K562 (cell line): ENCODE results near the gene RPH3AL. TPM values are rescaled to one million over a fixed set of nuclear protein-coding genes. Genes with fewer than 3 reads are reported as not detected.

Source experiments
- ATAC-seq: fragments of 200-7000 bp; cut with Tn5 transposase; 3 replicates; pipeline ENCODE4 v1.9.1; 2020; ENCODE audit warnings: moderate library complexity
- BruUV-seq: library from RNA; stranded (reverse); fragments of 400-500 nt; replicated peaks from 2 replicates; lab custom pipeline; 2021; lab: Mats Ljungman, UMichigan
- CTCF ChIA-PET: fragments of 300-600 bp; formaldehyde crosslinking; extraction: SDS; loops from one replicate; lab custom pipeline; 2021; ENCODE audit warnings: low intra/inter-chr PET ratio; lab: Yijun Ruan, JAX
- POLR2A ChIA-PET: fragments of 300-600, 350-650 bp; sonication (Branson Sonifier 250); formaldehyde crosslinking; extraction: SDS; loops from one replicate; lab custom pipeline; 2021; ENCODE audit warnings: antibody characterized with exemption, inconsistent platforms; lab: Yijun Ruan, JAX
- DNase-seq, 4 experiments: peaks; one replicate each; pipeline versions ENCODE4 v3.0.0 to v3.0.0-alpha.2; 2011 to 2018; ENCODE audit warnings: low spot score in 3 of 4, mixed read lengths in 3 of 4; ENCODE audit errors: extremely low read depth in 1 of 4
- FAIRE-seq: peaks from 2 replicates; lab custom pipeline; 2011; peaks lifted over from hg19 to GRCh38; lab: Jason Lieb, UNC
- H2AFZ ChIP-seq: 2 replicates; pipeline ENCODE4 v1.6.0; 2011; ENCODE audit warnings: low read depth, low read length, control low read depth, inconsistent platforms
- H3K27ac ChIP-seq: fragments of 200-600 bp; 3 replicates; pipeline ENCODE4 v1.8.0; 2011; ENCODE audit warnings: low read depth, mild to moderate bottlenecking, control low read depth, inconsistent platforms, low read length, moderate library complexity, mixed read lengths; ENCODE audit errors: extremely low read depth
- H3K27me3 ChIP-seq, 2 experiments: fragments of 300-600 bp in 1 of 2; 2 replicates in 1 of 2; 3 replicates in 1 of 2; pipeline versions ENCODE4 v1.6.0 to v1.8.0; 2011; ENCODE audit warnings: inconsistent platforms in 2 of 2, low read length in 2 of 2, mild to moderate bottlenecking in 1 of 2, mixed read lengths in 1 of 2, moderate library complexity in 1 of 2; ENCODE audit not compliant: control insufficient read depth in 2 of 2, insufficient read depth in 2 of 2
- H3K36me3 ChIP-seq: fragments of 300-600 bp; 3 replicates; pipeline ENCODE4 v1.8.0; 2011; ENCODE audit warnings: mild to moderate bottlenecking, low read length, inconsistent platforms; ENCODE audit not compliant: control insufficient read depth, insufficient read depth
- H3K4me1 ChIP-seq, 2 experiments: fragments of 200-600 bp in 1 of 2; replicated peaks in 1 of 2; 2 replicates in 1 of 2; 3 replicates in 1 of 2; pipeline versions ENCODE4 v1.5.1 to v1.8.0; 2011; ENCODE audit warnings: inconsistent platforms in 2 of 2, low read length in 2 of 2, mild to moderate bottlenecking in 1 of 2, mixed read lengths in 1 of 2, moderate library complexity in 1 of 2; ENCODE audit not compliant: control insufficient read depth in 2 of 2, insufficient read depth in 2 of 2
- H3K4me2 ChIP-seq: 2 replicates; pipeline ENCODE4 v1.6.1; 2011; ENCODE audit warnings: low read length, control low read depth, inconsistent platforms, mixed read lengths; ENCODE audit not compliant: insufficient read depth
- H3K4me3 ChIP-seq: fragments of 200-600 bp; sonication (generic), shearing (Covaris generic); 2 replicates; pipeline ENCODE4 v1.5.1; 2016; ENCODE audit warnings: control low read depth, inconsistent platforms
- H3K79me2 ChIP-seq: fragments of 200-600 bp; 3 replicates; pipeline ENCODE4 v1.8.0; 2011; ENCODE audit warnings: low read length, inconsistent platforms; ENCODE audit not compliant: control insufficient read depth, insufficient read depth
- H3K9ac ChIP-seq, 2 experiments: 2 replicates each; pipeline versions ENCODE4 v1.6.0 to v1.6.1; 2011; ENCODE audit warnings: low read depth in 2 of 2, low read length in 2 of 2, control low read depth in 1 of 2, inconsistent platforms in 1 of 2, mild to moderate bottlenecking in 1 of 2, mixed read lengths in 1 of 2; ENCODE audit not compliant: insufficient read depth in 1 of 2
- H3K9me1 ChIP-seq: one replicate; pipeline ENCODE4 v1.6.0; 2011; ENCODE audit warnings: inconsistent platforms, mild to moderate bottlenecking, low read length, moderate library complexity; ENCODE audit not compliant: control insufficient read depth, insufficient read depth
- H3K9me3 ChIP-seq: replicated peaks from 2 replicates; pipeline ENCODE4 v1.5.1; 2011; ENCODE audit warnings: low read depth, low read length, inconsistent platforms; ENCODE audit not compliant: control insufficient read depth, insufficient read depth
- H4K20me1 ChIP-seq: replicated peaks from 2 replicates; pipeline ENCODE4 v1.6.1; 2011; ENCODE audit warnings: low read length, inconsistent platforms, mixed read lengths; ENCODE audit not compliant: control insufficient read depth, insufficient read depth
- ARID2 ChIP-seq: fragments of 450-650 bp; IDR thresholded peaks from 2 replicates; pipeline ENCODE4 v1.6.1; 2017; ENCODE audit warnings: antibody characterized with exemption, mild to moderate bottlenecking
- FOXA3 ChIP-seq, 2 experiments: fragments of 450-650 bp in 1 of 2; sonication (generic) in 1 of 2; formaldehyde crosslinking; IDR thresholded peaks in 1 of 2; conservative IDR thresholded peaks in 1 of 2; 2 replicates each; pipeline versions ENCODE4 v1.4.0 to v1.8.0; 2020 to 2022; ENCODE audit warnings: mild to moderate bottlenecking in 2 of 2, missing genetic modification reagents in 1 of 2
- ZEB2 ChIP-seq: fragments of 450-650 bp; IDR thresholded peaks from 2 replicates; pipeline ENCODE4 v1.6.1; 2016
- WGBS: fragments of 100-300 bp; shearing (Covaris generic); methylation state at CpG from one replicate; pipeline ENCODE4 v1.1.6; 2016; ENCODE audit warnings: low coverage, mixed read lengths; ENCODE audit not compliant: insufficient coverage; ENCODE audit errors: missing lambda C conversion rate; 5-methylcytosine and 5-hydroxymethylcytosine counted together
- in situ Hi-C: fragments of 300-500 bp; cut with MboI; formaldehyde crosslinking; loops from 4 replicates; pipeline ENCODE4 v1.15.0; 2018; ENCODE audit warnings: inconsistent platforms, mixed read lengths
- intact Hi-C: fragments of 100-400 bp; cut with micrococcal nuclease; formaldehyde crosslinking; loops from 2 replicates; pipeline ENCODE4 v1.14.2; 2022
- polyA plus RNA-seq, 8 experiments: library from polyadenylated mRNA; depleted of rRNA in 4 of 8; stranded (reverse) in 5 of 8; unstranded in 3 of 8; fragments of >200 nt; fragmentation: Nextera tagmentation in 2 of 8; fragmentation: Illumina TruSeq in 1 of 8; extraction: Ambion mirVana in 2 of 8; extraction: Trizol in 1 of 8; gene quantifications; 2 replicates each; pipeline versions ENCODE4 v1.2.1 to v1.2.3, GENCODE V29; 2011 to 2014; ENCODE audit warnings: inconsistent platforms in 1 of 8, missing spikeins in 1 of 8
- total RNA-seq, 7 experiments: library from RNA; depleted of rRNA in 6 of 7; stranded (reverse); fragments of >200 nt in 6 of 7; fragmentation: Illumina TruSeq in 2 of 7; extraction: Trizol in 2 of 7; gene quantifications; 2 replicates each; pipeline versions ENCODE4 v1.2.1 to v1.2.3, GENCODE V29; 2011 to 2021; ENCODE audit warnings: low replicate concordance in 1 of 7
- TF ChIP-seq, protein P1 (sequence below), 2 experiments: IDR thresholded peaks; 2 replicates each; pipeline ENCODE4 v1.6.1; 2011; ENCODE audit warnings: borderline replicate concordance in 1 of 2, control low read depth in 1 of 2, low read depth in 1 of 2, low read length in 1 of 2, mild to moderate bottlenecking in 1 of 2, mixed read lengths in 1 of 2, moderate library complexity in 1 of 2; ENCODE audit not compliant: insufficient read depth in 1 of 2, insufficient read length in 1 of 2, poor library complexity in 1 of 2, severe bottlenecking in 1 of 2; ENCODE audit errors: extremely low read depth in 1 of 2
- TF ChIP-seq, protein P2 (sequence below): sonication (generic); formaldehyde crosslinking; IDR thresholded peaks from 2 replicates; pipeline ENCODE4 v1.8.0; 2022; ENCODE audit warnings: mild to moderate bottlenecking, missing genetic modification reagents
- TF ChIP-seq, protein P3 (sequence below): sonication (generic); formaldehyde crosslinking; IDR thresholded peaks from 2 replicates; pipeline ENCODE4 v1.8.0; 2022; ENCODE audit warnings: mild to moderate bottlenecking, missing genetic modification reagents

RPH3AL gene
- total and polyA plus RNA-seq, 9 of the 15 experiments (the other 6 are each of a cell fraction or from before 2014, with no cell fraction given), result 0.18 to 1.7 (median 0.39) TPM

DNA sequence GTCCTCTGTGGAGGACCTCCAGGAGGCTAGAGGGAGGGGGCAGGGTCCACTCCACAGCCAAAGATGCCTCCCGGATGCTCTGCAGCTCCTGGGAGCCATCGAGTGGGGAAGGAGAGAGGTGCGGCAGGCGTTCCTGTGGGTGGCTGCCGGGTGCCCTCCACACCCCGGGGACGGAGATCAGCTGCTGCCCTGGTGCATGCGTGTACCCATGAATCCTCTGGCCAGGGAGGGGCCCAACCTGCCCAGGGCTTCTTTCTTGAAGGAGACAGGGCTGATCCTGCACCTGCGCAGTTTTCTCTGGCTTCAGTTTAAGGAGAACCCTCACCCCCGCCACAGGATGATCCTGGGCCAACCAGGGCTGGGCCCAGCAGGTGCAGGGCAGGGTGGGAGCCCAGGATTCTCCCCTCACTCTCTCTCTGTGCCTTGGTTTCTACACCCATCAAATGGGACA is 137.7 kb downstream of the RPH3AL start (continued):
- TF ChIP-seq FOXA3 (CRISPR knock-in tag; conservative IDR thresholded peaks at IDR 0.05 in 1 of 2, IDR thresholded peaks at IDR 0.05 in 1 of 2) (no peak), ZEB2 (no peak)

DNA sequence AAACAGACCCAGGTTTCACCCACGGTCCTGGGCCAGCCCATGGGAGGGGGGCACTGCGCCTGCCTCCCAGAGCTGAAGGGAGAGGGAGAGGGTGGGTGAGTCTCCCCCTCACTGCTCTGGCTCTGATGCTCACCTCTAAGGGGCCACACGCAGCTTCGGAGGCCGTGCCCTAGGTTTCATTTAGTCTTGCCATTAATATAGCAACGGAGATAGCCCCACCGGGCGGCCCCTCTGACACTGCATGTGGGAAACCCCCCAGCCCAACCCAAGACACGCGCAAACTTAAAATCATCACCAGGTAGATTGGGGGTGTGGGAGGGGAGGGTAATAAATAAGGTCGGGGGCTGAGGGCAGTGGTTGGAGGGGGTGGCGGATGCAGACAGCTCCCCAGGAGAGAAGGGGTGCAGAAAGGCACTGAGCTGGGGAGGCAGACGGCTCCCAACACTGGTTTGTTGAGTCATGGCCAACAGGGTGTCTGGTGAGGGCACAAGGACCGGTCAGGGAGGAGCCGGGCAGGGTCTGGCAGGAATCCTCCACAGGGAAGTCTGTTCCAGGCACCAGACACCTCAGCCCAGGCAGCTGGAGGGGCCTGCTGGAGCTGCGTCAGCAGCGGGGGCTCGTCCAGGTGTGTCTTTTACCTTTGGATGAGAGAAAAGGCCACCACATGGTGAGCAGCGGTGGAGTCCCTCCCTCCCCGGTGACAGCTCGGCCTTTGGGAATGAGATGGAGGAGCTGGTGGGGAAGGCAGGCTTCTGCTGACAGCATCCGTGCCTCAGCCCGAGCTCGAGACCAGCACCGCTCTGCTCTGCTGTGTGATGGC is 139.1 kb downstream of the RPH3AL start:
- CTCF ChIA-PET, result no interaction called here
- no peak overlapping the region for H3K9ac ChIP-seq
- TF ChIP-seq, protein P1, sequence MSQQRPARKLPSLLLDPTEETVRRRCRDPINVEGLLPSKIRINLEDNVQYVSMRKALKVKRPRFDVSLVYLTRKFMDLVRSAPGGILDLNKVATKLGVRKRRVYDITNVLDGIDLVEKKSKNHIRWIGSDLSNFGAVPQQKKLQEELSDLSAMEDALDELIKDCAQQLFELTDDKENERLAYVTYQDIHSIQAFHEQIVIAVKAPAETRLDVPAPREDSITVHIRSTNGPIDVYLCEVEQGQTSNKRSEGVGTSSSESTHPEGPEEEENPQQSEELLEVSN (IDR thresholded peaks at IDR 0.05; ENCODE audit: borderline replicate concordance in 1 of 2, extremely low read depth in 1 of 2, insufficient read depth in 1 of 2, insufficient read length in 1 of 2, low read depth in 1 of 2, low read length in 1 of 2, poor library complexity in 1 of 2, severe bottlenecking in 1 of 2), result no peak
- TF ChIP-seq, protein P2, sequence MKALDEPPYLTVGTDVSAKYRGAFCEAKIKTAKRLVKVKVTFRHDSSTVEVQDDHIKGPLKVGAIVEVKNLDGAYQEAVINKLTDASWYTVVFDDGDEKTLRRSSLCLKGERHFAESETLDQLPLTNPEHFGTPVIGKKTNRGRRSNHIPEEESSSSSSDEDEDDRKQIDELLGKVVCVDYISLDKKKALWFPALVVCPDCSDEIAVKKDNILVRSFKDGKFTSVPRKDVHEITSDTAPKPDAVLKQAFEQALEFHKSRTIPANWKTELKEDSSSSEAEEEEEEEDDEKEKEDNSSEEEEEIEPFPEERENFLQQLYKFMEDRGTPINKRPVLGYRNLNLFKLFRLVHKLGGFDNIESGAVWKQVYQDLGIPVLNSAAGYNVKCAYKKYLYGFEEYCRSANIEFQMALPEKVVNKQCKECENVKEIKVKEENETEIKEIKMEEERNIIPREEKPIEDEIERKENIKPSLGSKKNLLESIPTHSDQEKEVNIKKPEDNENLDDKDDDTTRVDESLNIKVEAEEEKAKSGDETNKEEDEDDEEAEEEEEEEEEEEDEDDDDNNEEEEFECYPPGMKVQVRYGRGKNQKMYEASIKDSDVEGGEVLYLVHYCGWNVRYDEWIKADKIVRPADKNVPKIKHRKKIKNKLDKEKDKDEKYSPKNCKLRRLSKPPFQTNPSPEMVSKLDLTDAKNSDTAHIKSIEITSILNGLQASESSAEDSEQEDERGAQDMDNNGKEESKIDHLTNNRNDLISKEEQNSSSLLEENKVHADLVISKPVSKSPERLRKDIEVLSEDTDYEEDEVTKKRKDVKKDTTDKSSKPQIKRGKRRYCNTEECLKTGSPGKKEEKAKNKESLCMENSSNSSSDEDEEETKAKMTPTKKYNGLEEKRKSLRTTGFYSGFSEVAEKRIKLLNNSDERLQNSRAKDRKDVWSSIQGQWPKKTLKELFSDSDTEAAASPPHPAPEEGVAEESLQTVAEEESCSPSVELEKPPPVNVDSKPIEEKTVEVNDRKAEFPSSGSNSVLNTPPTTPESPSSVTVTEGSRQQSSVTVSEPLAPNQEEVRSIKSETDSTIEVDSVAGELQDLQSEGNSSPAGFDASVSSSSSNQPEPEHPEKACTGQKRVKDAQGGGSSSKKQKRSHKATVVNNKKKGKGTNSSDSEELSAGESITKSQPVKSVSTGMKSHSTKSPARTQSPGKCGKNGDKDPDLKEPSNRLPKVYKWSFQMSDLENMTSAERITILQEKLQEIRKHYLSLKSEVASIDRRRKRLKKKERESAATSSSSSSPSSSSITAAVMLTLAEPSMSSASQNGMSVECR (CRISPR knock-in tag), result no peak
- TF ChIP-seq, protein P3, sequence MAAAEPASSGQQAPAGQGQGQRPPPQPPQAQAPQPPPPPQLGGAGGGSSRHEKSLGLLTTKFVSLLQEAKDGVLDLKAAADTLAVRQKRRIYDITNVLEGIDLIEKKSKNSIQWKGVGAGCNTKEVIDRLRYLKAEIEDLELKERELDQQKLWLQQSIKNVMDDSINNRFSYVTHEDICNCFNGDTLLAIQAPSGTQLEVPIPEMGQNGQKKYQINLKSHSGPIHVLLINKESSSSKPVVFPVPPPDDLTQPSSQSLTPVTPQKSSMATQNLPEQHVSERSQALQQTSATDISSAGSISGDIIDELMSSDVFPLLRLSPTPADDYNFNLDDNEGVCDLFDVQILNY, result no peak
- no peak for TF ChIP-seq ARID2
- no peaks in the 10 kb centered on the region for H3K9me1 ChIP-seq
- WGBS, result 5% methylated on average over 7 of the region's 25 CpGs
- no peaks in the 10 kb centered on the region for H4K20me1 ChIP-seq
- DNase-seq, result no peak
- H2AFZ ChIP-seq, result no peak overlapping the region
- no peak overlapping the region for H3K27ac ChIP-seq
- peaks cover 0 to 5% of the 10 kb centered on the region in 2 experiments; a peak in 2 of 5 replicates for H3K4me1 ChIP-seq
- no peaks in the 10 kb centered on the region for H3K36me3 ChIP-seq
- no peak for ATAC-seq
- H3K79me2 ChIP-seq, result no peaks in the 10 kb centered on the region
- in situ Hi-C loops, result no loop called here
- FAIRE-seq, result no peak
- POLR2A ChIA-PET, result no interaction called here
- H3K4me3 ChIP-seq, result no peak overlapping the region
- intact Hi-C loops, result no loop called here
- no TSS peak for BruUV-seq
- H3K9me3 ChIP-seq, result no peaks in the 10 kb centered on the region
- H3K27me3 ChIP-seq, result peaks cover 3 to 14% of the 10 kb centered on the region in 2 experiments; a peak in 3 of 5 replicates
- no peak overlapping the region for H3K4me2 ChIP-seq
